GM10248 (cell line): ENCODE data around the gene CPNE7.

ENCODE experiments used
- CTCF ChIA-PET: fragments of 300-600 bp; sonication (Branson Sonifier 250); formaldehyde crosslinking; extraction: SDS; loops from one replicate; lab custom pipeline; 2021; ENCODE audit warnings: antibody characterized with exemption; lab: Yijun Ruan, JAX
- POLR2A ChIA-PET: fragments of 350-650 bp; sonication (Branson Sonifier 250); formaldehyde crosslinking; extraction: SDS; loops from one replicate; lab custom pipeline; 2020; ENCODE audit warnings: antibody characterized with exemption; lab: Yijun Ruan, JAX
- DNase-seq: peaks from one replicate; pipeline ENCODE4 v3.0.0; 2012; ENCODE audit errors: extremely low spot score
- TF ChIP-seq, protein P1 (sequence below): IDR thresholded peaks from 2 replicates; pipeline ENCODE4 v1.5.1; 2012; ENCODE audit warnings: mild to moderate bottlenecking, low read depth; ENCODE audit errors: extremely low read depth, missing control alignments, control extremely low read depth

The CPNE7 gene

DNA sequence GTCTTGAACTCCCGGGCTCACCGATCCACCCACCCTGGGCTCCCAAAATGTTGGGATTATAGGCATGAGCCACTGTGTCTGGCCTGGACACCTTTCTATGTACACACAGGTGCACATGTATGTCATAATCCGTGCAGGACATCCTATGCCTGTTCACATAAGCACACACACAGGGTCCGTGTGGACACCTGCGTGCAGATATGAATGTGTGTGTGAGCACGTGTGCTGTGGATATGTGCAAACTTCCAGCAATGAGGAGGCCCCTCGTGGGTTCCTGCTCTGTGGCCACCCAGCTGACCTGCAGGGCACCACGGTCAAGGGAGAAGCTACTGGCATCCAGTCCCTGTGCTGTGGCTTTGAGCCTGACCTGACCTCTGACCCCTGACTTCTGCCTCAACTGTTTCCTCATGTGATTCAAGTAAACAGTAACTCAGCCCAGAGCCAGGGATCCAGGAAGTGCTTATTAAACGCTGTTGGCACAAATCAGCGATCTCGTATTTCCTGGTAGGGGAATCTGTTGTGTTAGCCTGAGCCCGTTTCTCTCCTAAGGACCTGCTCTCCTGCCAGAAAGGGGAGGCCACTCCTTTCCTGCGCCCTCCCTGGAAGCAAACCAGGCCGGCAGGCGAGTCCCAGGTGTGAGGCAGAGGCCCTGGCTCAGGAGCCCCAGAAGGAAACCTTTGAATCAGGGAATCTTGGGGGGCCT lies 6.5 kb downstream of the CPNE7 start:
- TF ChIP-seq, protein P1, sequence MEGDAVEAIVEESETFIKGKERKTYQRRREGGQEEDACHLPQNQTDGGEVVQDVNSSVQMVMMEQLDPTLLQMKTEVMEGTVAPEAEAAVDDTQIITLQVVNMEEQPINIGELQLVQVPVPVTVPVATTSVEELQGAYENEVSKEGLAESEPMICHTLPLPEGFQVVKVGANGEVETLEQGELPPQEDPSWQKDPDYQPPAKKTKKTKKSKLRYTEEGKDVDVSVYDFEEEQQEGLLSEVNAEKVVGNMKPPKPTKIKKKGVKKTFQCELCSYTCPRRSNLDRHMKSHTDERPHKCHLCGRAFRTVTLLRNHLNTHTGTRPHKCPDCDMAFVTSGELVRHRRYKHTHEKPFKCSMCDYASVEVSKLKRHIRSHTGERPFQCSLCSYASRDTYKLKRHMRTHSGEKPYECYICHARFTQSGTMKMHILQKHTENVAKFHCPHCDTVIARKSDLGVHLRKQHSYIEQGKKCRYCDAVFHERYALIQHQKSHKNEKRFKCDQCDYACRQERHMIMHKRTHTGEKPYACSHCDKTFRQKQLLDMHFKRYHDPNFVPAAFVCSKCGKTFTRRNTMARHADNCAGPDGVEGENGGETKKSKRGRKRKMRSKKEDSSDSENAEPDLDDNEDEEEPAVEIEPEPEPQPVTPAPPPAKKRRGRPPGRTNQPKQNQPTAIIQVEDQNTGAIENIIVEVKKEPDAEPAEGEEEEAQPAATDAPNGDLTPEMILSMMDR: no peak
- ChIA-PET POLR2A (no interaction called here), CTCF (no interaction called here)
- DNase-seq: no peak

DNA sequence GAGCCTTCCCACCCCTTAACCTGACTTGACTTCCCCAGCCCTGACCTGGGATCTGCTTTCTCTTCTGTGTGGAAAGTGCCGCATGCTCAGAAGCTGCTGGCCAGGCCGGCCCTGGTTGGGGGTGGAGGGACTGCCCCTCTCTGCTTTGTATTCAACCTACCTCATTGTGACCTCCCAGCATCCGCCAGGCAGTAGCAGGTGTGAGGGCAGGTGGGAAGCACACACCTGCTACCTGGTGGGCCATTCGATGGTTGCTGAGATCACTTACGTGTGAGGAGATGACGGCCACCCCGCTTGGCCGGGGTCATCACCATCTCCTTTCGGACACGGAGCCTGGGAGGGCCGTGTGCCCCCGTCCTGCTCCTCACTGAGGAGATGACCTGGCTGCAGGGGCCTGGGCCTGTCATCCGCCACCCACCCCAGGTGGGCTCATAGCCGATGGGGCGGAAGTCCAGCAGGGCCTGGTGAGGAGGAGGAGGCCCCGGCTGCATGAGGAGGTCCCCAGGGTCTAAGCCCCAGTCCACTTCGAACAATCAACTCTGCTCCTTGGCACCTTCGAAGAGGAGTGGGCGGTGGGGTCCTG lies 7.1 kb downstream of the CPNE7 start:
- DNase-seq: no peak
- POLR2A ChIA-PET: no interaction called here
- TF ChIP-seq, protein P1: no peak
- CTCF ChIA-PET: no interaction called here

DNA sequence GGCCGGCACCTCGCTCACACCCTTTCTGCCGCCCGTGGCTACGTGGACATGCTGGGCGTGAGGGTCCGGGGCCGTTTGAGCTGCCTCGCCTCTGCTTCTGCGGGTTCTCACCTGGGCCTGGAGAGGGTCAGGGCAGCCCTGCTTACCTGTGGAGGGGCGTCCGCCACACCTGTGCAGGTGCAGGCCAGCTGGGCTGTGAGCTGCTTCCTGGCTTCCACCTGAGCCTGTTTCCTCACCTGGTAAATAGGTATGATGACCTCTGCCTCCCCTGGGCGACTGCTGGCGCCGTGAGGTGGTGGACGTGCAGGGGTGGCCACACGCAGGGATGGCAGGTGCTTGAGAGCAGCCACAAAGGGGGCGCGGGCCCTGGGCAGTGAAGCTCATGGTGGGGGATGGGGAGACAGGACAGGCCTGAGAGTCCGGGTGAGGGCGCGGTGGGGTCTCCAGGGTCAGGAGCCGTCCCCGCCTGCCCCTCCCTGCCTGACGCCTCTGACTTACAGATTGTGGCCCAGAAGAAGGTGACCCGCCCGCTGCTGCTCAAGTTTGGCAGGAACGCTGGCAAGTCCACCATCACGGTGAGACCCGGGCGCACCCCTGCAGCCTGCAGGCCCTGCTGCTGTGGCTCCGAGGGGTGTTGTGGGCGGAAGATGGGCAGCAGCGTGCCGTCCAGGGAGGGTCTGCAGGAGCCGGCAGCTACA lies 7.8 kb downstream of the CPNE7 start:
- DNase-seq: no peak
- CTCF ChIA-PET: no interaction called here
- POLR2A ChIA-PET: no interaction called here

DNA sequence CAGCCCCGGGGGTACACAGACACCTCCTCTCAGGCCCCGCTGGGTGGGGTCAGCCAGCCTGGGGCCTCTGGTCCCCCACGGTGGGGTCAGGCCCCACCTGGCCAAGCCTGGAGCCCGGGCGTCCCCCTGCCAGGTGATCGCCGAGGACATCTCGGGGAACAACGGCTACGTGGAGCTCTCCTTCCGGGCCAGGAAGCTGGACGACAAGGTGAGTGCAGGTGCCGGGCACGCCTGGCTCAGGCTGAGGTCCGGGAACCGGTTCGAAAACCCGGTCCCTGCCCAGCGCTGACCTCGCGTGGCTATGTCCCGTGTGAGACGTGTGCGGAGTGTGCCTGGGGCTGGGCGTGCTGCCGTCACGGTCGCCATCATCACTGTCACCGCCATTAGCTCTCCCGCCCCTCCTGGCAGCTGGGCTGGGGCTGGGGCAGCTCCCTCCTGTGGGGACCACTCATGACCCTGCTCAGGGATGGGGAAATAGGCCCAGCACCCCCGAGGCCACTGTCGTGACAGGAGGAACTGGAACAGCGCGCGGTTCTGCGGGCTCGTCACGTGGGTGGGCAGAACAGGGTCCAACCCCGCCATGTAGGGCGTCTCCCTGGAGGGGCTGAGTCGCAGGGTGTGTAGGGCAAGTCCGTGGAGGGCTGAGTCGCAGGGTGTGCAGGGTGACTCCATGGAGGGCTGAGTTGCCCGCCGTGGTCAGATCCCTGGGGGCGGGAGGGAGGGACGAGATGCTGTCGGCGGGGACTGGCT lies 8.5 kb downstream of the CPNE7 start:
- POLR2A ChIA-PET: interaction anchor here (0.6 kb wide), 1 partner anchor 96 kb away, joined by 3 read pairs; no protein-coding TSS in a partner anchor
- TF ChIP-seq, protein P1: no peak
- no peak for DNase-seq
- CTCF ChIA-PET: interaction anchor here (1.1 kb wide), 1 partner anchor 17 kb away, joined by 3 read pairs; no protein-coding TSS in a partner anchor

More for the DNA sequence above, 7.8 kb downstream of the CPNE7 start:
- TF ChIP-seq, protein P1: no peak

DNA sequence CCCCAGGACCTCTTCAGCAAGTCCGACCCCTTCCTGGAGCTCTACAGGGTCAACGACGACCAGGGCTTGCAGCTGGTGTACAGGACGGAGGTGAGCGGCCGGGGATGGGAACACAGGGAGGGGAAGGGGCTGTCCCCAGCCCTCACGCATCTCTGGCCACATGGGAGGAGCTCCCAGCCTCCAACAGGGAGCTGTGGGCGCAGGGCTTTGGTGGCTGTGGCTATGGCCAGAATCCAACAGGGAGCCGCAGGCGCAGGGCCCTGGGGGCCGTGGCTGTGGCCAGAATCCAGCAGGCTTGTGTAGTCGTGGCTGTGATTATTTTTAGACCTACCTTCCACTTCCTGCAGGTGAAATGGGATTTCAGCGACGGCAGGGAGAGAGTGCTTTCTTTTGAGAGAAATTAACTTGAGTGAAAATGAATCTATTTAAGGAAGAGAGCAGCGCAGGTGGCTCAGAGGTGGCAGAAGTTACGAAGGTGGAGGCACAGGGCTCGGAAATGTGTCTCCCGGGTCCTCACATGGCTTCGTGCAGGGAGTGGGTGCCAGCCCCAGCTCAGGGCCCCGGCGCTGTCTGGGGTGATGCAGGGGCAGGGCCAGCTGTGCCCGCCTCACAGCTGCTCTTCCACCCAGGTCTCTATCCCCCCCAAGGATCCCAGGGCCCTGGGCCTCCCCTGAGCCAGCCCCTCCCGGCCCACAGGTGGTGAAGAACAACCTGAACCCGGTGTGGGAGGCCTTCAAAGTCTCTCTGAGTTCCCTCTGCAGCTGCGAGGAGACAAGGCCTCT lies 9.4 kb downstream of the CPNE7 start:
- no peak for DNase-seq
- POLR2A ChIA-PET: no interaction called here
- TF ChIP-seq, protein P1: no peak
- CTCF ChIA-PET: interaction anchor here (1.1 kb wide), 1 partner anchor 16 kb away, joined by 3 read pairs; no protein-coding TSS in a partner anchor
